IPS DF 19.7 (cell line): ENCODE results near the gene RPS6KA3.

Source experiments
- DNase-seq: peaks from one replicate; pipeline ENCODE4 v3.0.0-alpha.2; 2013; ENCODE audit warnings: low read depth, low spot score

The RPS6KA3 gene

GRCh38 chrX:20266810-20267606 lies at the start of gene RPS6KA3:
RPS6KA3 (minus strand) TSS chrX:20266909; CDS start chrX:20266632, 277 bp downstream.
- no peak for DNase-seq

- no peak for DNase-seq
Measured at GRCh38 chrX:20315140-20315539, 48.4 kb upstream of the RPS6KA3 start.

- no peak for DNase-seq
Measured at GRCh38 chrX:20313899-20314298, 47.2 kb upstream of the RPS6KA3 start.

GRCh38 chrX:20312018-20312417 lies 45.3 kb upstream of the RPS6KA3 start:
- no peak for DNase-seq

- no peak for DNase-seq
Measured at GRCh38 chrX:20311505-20311904, 44.8 kb upstream of the RPS6KA3 start.

GRCh38 chrX:20309806-20310205 lies 43.1 kb upstream of the RPS6KA3 start:
- no peak for DNase-seq

GRCh38 chrX:20306668-20307067 lies 40.0 kb upstream of the RPS6KA3 start:
- DNase-seq = no peak

GRCh38 chrX:20300822-20301221 lies 34.1 kb upstream of the RPS6KA3 start:
- DNase-seq = no peak

- DNase-seq = no peak
Measured at GRCh38 chrX:20294957-20295356, 28.2 kb upstream of the RPS6KA3 start.

GRCh38 chrX:20294284-20294683 lies 27.6 kb upstream of the RPS6KA3 start:
- no peak for DNase-seq

- DNase-seq = no peak
Measured at GRCh38 chrX:20285511-20285910, 18.8 kb upstream of the RPS6KA3 start.

GRCh38 chrX:20284992-20285391 lies 18.3 kb upstream of the RPS6KA3 start:
- DNase-seq = no peak

- no peak for DNase-seq
Measured at GRCh38 chrX:20284444-20284843, 17.7 kb upstream of the RPS6KA3 start.

- DNase-seq = no peak
Measured at GRCh38 chrX:20280938-20281337, 14.2 kb upstream of the RPS6KA3 start.

- DNase-seq = no peak
Measured at GRCh38 chrX:20274121-20274520, 7.4 kb upstream of the RPS6KA3 start.

GRCh38 chrX:20271730-20272129 lies 5.0 kb upstream of the RPS6KA3 start:
- DNase-seq = no peak

GRCh38 chrX:20271186-20271585 lies 4.5 kb upstream of the RPS6KA3 start:
- DNase-seq = no peak

- DNase-seq = no peak
Measured at GRCh38 chrX:20270562-20270890, 3.8 kb upstream of the RPS6KA3 start.

- no peak for DNase-seq
Measured at GRCh38 chrX:20269848-20270561, 3.3 kb upstream of the RPS6KA3 start.

- no peak for DNase-seq
Measured at GRCh38 chrX:20267931-20268701, 1.4 kb upstream of the RPS6KA3 start.

GRCh38 chrX:20267607-20267930 lies 860 bp upstream of the RPS6KA3 start:
- DNase-seq = no peak
